HUDEP-2 (cell line): ENCODE measurements around the gene OST4.

Source experiments
- DNase-seq, 76 experiments: peaks; one replicate each; lab custom pipeline; 2025; ENCODE audit not compliant: unreplicated experiment in 76 of 76; lab: John Stamatoyannopoulos, UW

The OST4 gene

GRCh38 chr2:27057184-27057583 lies 14.3 kb downstream of the OST4 start:
- DNase-seq: no peak

GRCh38 chr2:27054721-27055120 lies 16.7 kb downstream of the OST4 start:
- no peak for DNase-seq

DNA sequence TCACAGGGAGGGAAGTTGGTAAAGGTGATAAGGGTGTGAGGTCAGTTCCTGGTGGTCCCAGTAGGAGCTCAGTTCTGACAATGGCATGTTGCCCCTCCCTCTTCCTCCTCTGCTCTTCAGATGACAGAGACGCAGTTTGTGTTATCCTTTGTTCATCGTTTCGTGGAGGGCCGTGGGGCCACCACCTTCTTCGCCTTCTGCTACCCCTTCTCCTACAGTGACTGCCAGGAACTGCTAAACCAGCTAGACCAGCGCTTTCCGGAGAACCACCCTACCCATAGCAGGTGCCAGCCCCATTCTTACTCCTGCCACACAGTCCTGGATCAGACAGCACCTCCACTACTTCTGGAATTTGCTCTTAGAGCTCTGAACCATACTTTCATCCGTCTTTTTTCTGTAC lies 17.7 kb downstream of the OST4 start:
- no peak for DNase-seq

GRCh38 chr2:27053321-27053720 lies 18.1 kb downstream of the OST4 start:
- no peak for DNase-seq

- DNase-seq: peak in 3 of 76 experiments; percentile 27 to 43 (median 42)
These were observed 19.4 kb downstream of the OST4 start for GRCh38 chr2:27051902-27052645.

DNA sequence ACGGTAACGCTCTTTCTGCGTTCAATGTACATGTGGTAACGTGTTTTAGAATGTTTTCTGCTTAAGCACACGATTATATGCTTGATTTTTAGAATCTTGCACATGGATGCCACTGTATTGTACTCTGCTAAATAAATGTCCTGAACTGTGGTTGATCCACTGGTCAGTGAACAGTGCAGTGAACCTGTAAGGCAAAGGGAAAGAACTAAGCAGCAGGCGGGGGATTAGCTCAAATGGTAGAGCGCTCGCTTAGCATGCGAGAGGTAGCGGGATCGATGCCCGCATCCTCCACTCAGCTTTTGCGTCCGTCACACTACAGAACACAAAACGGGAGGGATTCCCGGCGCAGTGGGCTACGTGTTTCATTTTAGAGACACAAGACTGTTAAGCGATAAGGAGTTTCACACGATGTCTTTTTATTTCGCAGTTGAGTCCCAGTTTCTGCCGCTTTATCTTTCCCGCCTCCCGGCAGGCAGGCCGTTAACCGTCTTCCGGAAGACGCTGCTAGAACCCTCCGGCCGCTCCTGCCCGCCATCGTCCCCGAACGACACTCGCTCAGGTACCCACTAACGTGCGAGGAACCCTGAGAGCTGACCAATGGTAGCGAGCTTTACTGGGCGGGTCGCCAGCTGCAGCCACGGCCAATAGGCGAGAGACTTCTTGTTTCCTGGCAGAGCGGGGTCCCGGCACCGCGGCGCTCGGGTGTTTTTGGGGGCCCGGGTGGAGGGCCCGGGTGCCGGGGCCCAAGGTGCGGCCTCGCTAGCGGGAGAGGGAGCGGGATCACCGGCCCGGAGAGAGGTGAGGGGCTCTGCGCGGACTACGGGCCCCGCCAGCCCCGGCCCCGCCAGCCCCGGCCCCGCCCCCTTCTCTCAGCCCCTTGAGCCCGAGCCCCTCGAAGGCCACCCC lies 20.2 kb downstream of the OST4 start, which contains the start of gene AGBL5:
Gene AGBL5, plus strand, starts transcription at position 673 of the 906 bp plus-strand sequence. CDS start 1,291 bp downstream, outside the sequence.
- peak; percentile 48 to 99 (median 93) for DNase-seq

DNA sequence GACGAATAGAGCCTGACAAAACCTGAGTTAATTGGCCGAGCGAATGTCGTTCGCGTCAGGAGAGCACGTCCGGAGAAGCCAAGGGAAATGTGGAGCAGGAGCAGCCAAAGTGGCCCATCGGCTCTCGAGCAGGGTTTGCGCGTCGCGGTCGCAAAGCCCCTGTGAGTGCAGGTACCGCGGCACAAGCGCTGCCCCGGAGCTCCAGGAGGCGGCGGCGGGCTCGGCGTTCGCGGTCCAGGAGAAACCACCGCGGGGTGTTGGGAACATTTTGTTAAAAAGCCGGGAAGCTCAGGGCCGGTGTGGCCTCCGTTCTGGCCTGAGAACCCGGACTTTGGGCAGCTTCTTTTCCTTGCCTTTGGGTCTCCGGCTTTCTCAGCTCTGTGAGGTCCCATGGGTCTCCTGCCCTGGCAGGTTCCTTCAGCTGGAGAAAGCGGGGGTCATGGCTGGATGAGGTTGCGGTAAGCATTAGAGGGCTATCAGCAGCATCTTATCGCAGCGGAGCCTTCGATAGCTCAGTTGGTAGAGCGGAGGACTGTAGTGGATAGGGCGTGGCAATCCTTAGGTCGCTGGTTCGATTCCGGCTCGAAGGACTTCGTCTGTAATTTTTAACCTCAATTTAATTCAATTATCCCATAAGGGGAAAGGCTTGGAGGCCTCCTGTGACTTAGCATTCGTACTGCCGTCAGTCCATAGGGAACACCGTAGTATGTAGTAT lies 21.0 kb downstream of the OST4 start:
- peak; percentile 31 to 98 (median 86) for DNase-seq

DNA sequence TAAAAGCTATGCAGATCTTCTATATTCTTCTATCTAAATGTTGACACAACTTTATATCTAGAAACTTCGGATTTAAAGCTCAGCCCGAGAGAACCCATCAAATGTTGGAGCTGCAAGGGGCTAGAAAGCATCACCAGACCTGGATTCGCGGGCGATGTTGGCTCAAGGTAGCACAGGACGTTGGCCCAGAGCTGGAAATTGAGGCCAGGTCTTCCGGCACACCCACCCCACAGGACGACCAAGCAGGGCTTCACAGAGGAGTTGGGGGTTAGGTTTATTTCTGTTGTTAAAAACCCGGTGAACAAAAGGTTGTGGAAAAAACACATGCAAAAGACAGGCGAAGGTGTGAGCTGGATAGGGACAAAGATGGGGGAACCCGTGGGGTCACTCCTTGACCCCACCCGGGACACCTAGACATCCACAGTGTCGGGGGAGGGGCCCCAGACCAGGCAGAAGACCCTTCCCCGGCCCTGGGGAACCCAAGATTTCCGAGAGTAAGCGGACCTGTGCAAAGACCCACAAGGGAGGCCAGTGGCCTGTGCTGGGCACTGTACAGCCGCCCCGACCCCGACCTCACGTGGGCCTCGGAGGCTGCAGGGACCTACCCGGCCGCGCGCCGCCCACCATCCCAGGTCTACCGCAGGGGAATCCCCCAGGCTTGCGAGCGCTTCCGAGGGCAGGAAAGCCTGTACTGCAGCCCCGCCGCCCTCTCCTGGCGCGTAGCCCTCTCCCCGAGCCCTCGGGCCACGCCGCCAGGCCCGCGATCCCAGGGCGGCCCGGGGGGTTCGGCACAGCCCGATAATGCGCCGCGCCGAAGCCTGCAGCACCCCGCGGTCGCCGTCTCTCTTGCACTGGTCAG lies 21.8 kb downstream of the OST4 start:
- DNase-seq: peak in 13 of 76 experiments; percentile 31 to 77 (median 55)

DNA sequence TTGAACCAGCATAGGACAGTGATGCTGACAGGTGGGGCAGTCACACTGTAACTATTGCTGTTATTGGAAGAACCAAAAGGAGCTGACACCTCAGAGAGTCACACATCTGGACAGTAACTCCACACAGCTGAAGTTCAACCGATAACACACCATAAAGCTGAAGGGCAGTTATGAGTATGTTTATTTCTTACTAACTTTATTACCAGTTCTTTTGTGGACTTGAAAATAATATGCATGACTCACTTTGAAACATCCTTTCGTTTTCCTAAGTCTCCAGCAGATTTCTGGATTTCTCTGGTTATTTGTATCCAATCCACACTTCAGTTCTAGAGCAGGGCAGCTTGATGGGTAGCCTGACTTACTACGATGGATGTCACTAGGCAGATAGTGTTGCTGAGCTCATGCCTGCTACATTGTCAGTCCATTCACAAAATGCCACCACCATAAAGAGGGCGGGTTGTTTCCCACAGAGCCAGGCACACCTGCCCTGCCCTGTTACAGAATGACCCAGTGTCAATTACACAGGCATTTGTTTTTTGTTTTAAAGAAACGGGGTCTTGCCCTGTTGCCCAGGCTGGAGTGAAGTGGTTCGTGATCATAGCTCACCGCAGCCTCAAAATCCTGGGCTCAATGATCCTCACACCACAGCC lies 28.3 kb downstream of the OST4 start:
- DNase-seq: no peak

GRCh38 chr2:27042159-27042661 lies 29.2 kb downstream of the OST4 start:
- no peak for DNase-seq

DNA sequence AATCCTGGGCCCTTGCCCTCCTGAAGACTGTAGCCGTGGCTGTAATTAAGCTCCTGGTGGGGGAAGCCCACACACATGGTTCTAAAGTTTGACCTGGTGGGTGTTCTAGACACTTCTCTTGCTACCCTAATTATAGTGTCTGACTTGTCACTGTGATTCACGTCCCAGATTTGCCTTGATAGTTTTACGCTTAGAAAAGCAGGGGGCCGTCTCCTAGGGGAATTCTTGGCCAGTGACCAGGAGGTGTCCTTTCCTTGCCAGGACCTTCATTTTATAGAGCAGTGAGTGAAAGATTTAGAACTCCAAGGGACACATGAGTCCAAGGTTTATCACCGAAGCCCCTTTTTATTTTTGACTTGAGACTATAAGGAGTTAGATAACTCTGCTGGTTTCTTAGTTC lies 29.7 kb downstream of the OST4 start:
- no peak for DNase-seq

DNA sequence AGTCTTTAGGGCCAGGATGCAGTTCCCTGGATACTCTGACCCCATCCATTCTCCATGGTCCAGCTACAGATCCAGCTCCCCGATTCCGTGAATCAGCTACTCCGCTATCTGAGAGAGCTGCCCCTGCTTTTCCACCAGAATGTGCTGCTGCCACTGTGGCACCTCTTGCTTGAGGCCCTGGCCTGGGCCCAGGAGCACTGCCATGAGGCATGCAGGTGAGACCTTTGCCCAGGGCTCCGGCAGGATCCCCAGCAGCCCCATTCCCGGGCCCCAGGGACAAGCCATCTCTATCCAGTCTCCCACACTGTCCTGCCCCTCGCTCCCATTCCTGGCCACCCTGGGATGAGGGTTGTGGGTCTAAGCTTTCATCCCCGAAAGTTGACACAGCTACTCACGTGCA lies 31.2 kb downstream of the OST4 start:
- no peak for DNase-seq

DNA sequence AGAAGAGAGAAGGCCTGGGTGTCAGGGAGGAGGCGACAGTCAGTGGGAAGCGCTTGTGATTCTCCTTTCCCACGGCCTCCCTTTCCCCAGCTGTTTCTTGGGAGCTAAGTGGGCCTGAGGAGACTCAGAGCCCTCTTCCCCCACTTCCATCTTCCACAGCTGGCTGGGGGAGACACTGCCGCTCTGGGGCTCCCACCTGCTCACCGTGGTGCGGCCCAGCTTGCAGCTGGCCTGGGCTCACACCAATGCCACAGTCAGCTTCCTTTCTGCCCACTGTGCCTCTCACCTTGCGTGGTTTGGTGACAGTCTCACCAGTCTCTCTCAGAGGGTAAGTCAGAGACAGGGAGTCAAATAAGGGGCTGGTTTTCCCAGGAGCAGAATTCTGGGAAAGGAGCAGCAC lies 31.6 kb downstream of the OST4 start:
- DNase-seq: no peak

DNA sequence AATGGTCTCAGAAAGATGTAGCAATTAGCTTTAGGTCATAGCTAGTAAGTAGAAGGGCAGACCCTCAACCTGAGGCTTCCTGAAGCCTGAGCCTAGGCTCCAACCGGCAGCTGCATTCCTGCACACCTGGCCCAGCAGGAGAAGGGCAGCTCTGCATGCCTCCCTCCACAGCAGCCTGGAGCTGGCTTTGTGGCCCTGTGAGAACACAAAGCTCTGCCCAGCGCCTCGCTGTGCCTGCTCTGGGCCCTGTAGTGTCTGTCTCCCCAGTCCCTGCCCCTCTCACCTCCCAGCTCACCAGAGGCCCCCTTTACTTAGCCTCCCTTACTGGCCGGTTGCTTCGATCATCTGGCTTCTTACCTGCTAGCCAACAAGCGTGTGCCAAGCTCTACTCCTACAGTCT lies 32.0 kb downstream of the OST4 start:
- no peak for DNase-seq

GRCh38 chr2:27038631-27039339 lies 32.7 kb downstream of the OST4 start:
- no peak for DNase-seq

DNA sequence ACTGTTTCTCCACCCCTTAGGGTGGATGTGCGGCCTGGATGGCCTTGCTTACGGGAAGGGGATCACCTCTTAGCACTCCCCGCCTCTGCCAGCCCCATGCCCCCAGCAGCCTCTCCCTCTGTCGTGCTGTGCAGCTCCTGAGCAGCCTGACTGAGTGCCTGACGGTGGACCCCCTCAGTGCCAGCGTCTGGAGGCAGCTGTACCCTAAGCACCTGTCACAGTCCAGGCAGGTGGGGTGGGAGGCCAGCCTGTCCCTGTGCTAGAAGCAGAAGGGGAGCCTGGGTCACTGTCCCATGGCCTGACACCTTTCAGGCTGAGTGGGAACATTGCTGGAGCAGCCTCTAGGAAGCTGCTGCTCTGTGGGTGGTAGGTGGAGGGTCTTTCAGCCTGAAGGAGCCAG lies 33.4 kb downstream of the OST4 start:
- DNase-seq: no peak

DNA sequence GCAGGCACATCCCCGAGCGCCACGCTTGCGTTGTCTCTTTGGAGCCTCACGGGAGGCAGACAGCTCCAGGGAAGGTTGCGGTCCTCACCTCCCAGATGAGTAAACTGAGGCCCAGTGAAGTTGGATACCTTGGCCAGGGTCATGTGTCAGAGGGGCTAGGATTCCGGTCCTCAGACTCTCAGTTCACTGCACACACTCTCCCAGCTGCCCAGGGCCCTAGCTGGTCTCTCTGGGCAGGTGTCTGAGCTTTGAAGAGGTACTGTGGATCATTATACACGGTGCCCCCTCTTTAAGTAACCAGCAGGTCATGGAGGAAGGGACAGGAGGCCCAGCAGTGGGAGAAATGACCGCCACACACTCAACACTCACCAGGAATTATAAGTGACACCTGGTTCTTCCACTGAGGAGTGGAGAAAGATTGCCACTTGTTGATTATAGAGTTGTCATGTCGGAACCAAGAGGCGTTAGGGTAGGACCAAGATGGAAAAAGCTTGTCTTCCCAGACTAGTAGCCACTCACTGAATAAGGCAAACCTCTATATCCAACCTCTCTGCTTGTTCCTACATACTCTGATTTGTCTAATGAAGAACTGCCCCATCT lies 38.1 kb downstream of the OST4 start:
- no peak for DNase-seq

DNA sequence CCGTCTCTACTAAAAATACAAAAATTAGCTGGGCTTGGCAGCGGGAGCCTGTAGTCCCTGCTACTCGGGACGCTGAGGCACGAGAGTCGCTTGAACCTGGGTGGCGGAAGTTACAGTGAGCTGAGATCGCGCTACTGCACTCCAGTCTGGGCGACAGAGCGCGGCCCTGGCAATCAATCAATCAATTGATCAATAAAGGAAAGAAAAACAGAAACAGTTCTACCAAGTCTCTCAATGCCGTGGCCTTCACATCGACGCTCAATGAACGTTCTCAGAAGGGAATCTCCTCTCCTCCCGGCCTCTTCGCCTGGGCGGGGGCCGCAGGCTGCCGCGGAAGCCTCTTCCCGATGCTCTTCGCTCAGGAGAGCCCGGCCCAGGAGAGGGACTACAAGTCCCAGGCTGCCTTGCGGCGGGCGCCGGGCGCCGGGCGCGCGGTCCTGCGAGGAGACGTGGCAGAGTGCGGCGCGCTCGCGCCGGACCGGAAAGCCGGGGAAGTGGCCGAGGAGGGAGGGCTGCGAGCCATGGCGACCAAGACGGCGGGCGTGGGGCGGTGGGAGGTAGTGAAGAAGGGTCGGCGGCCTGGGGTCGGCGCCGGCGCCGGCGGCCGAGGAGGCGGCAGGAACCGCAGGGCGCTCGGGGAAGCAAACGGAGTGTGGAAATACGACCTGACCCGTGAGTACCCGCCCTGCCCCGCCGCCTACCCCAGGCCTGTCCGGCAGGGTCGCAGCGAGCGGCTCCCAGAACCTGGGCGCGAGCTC lies 38.8 kb downstream of the OST4 start, which contains the start of gene TMEM214:
Gene TMEM214, plus strand, starts transcription at position 471 of the 758 bp plus-strand sequence. Its CDS starts 51 bp downstream, at position 522.
- peak in 73 of 76 experiments; percentile 36 to 86 (median 72) for DNase-seq
